ENCODE results near the gene GAS2. TPM values are rescaled to one million over a fixed set of nuclear protein-coding genes. Genes with fewer than 3 reads are reported as not detected.
A peak's percentile ranks its signal among the peaks of the same experiment; 100 is the strongest.

Gene GAS2
- total RNA-seq, 1 donor from 2014 or later: 9.7 TPM

- peak; percentile 25 for DNase-seq
- intact Hi-C loops (cut with DNase I): no loop called here
- peak; percentile 25 for ATAC-seq (ENCODE audit: poor library complexity)
Observed at GRCh38 chr11:22711071-22711770, 44.8 kb downstream of the GAS2 start.

DNA sequence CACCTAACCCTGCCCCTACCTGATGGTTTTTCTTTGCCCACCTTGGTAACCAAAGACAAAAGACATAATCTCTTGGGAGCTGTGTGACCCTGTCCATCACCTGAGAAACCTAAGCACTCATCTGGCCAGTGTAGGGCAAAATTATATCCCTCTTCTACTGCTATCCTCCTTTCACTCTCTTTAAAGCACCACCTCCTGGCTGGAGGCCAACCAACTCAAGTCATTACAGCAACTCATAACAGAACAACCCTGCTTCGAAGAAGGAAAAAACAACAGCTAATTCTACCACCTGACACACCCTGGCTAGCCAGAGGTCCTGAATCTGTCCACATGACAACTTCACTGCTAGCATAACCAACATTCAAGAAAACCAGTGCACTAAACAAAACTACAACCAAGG, 45.5 kb downstream of the GAS2 start:
- ATAC-seq (ENCODE audit: poor library complexity) (no peak), DNase-seq (peak; percentile 36)
- intact Hi-C loops (cut with DNase I): no loop called here

DNA sequence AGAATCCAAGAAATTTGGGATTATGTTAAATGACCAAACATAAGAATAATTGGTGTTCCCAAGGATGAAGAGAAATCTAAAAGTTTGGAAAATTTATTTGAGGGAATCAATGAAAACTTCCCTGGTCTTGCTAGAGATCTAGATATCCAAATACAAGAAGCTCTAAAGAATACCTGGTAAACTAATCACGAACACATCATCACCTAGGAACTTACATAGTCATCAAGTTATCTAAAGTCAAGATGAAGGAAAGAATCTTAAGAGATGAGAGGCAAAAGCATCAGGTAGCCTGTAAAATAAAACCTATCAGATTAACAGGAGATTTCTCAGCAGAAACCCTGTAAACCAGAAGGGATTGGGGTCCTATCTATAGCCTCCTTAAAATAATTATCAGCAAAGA, 46.9 kb downstream of the GAS2 start:
- intact Hi-C loops (cut with DNase I): no loop called here
- no peak for ATAC-seq (ENCODE audit: poor library complexity)
- no peak for DNase-seq

DNA sequence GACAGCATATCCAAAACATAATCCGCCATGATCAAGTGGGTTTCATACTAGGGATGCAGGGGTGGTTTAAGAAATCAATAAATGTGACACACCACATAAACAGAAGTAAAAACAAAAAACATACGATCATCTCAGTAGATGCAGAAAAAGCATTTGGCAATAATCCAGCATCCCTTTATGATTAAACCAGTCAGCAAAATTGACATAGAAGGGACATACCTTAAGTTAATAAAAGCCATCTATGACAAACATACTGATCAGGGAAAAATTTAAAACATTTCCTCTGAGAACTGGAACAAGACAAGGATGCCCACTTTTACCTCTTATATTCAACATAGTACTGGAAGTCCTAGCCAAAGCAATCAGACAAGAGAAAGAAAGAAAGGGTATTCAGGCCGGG, 49.6 kb downstream of the GAS2 start:
- no peak for DNase-seq
- intact Hi-C loops (cut with DNase I): no loop called here
- ATAC-seq (ENCODE audit: poor library complexity): no peak

- intact Hi-C loops (cut with DNase I): no loop called here
- DNase-seq: no peak
- ATAC-seq (ENCODE audit: poor library complexity): no peak
Observed at GRCh38 chr11:22720457-22720856, 54.0 kb downstream of the GAS2 start.

DNA sequence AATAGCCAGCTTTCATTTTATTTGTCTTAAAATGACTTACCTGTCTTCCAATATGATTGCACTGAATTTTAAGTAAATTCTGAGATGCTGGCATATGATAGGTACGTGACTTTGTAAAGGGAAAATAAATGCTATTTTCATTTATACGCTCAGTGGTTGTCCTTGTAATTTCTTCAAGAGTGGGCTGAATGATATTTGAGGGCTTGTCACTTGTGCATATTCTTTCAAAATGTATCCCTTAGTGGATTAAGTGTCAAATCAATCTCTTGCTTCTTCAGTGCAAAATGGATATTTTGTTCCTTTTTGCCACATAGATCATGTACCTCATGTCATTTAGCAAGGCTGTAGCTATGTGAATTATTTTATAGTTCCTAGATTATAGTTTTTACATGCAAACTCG, 56.9 kb downstream of the GAS2 start:
- ATAC-seq (ENCODE audit: poor library complexity) (no peak), DNase-seq (no peak)
- intact Hi-C loops (cut with DNase I): no loop called here

GRCh38 chr11:22725079-22725478, 58.7 kb downstream of the GAS2 start:
- DNase-seq: no peak
- intact Hi-C loops (cut with DNase I): no loop called here

GRCh38 chr11:22728600-22729389, 62.4 kb downstream of the GAS2 start:
- ATAC-seq (ENCODE audit: poor library complexity) (no peak), DNase-seq (no peak)
- intact Hi-C loops (cut with DNase I): no loop called here

More at GRCh38 chr11:22725079-22725478, 58.7 kb downstream of the GAS2 start:
- ATAC-seq (ENCODE audit: poor library complexity): peak; percentile 89

GRCh38 chr11:22730319-22730718, 63.9 kb downstream of the GAS2 start:
- no peak for DNase-seq
- intact Hi-C loops (cut with DNase I): no loop called here
- peak; percentile 49 for ATAC-seq (ENCODE audit: poor library complexity)

GRCh38 chr11:22732588-22732987, 66.2 kb downstream of the GAS2 start:
- intact Hi-C loops (cut with DNase I): no loop called here
- ATAC-seq (ENCODE audit: poor library complexity) (no peak), DNase-seq (no peak)

- no peak for DNase-seq
- intact Hi-C loops (cut with DNase I): no loop called here
- ATAC-seq (ENCODE audit: poor library complexity): peak; percentile 45
Observed at GRCh38 chr11:22733475-22734248, 67.3 kb downstream of the GAS2 start.

DNA sequence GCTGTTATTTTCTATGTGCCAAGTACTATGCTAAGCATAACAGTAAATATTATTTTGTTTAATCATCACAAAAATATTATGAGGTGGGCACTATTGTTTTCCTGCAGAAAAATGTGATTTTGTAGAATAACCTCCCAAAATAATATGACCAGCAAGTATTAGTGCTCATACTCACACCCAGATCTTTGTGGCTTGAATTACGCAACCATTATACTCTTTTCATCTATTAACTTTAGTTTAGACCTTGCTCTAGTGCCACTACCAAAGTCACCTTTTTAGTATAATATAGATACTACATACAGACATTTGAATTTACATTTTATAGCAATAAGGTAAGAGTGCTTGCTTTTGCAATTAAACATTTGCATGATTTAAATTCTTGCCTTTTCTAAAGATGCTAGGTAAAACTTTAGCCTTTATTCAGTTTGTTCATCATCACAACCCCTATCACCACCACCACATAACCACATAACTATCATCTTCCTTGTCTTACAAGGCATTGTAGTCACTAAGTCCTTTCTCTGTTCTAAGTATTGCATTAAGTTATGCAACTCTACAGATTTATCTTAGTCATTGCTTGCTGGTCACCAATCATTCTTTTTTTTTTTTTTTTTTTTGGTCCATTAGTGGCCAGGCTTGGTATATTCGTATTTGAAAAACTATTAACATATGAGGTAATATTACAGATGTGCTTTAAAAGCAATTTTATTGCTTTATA, 68.4 kb downstream of the GAS2 start:
- intact Hi-C loops (cut with DNase I): no loop called here
- ATAC-seq (ENCODE audit: poor library complexity) (no peak), DNase-seq (no peak)

GRCh38 chr11:22742157-22742613, 75.8 kb downstream of the GAS2 start:
- intact Hi-C loops (cut with DNase I): no loop called here

GRCh38 chr11:22749536-22749935, 83.1 kb downstream of the GAS2 start:
- intact Hi-C loops (cut with DNase I): no loop called here
- DNase-seq (no peak), ATAC-seq (ENCODE audit: poor library complexity) (no peak)

More at GRCh38 chr11:22742157-22742613, 75.8 kb downstream of the GAS2 start:
- DNase-seq: no peak
- no peak for ATAC-seq (ENCODE audit: poor library complexity)

DNA sequence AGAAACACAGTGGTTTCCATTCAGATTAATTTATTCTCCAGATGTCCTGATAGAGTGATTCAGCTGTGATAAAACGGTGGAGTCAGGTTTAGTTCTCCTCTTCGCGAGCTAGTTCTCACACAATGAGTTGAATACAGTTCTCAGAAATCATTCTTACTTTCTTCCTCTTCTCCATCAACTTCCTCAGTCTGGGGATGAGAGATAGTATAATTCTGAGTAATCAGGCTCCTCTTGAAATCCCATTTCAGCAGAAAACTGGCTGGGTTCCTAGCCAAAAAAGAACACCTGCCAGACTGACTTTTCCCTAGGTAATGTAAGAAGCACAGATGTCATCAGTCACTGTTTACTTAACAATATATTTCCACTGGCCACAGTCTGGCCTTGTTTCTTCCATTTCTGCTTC, 86.5 kb downstream of the GAS2 start:
- intact Hi-C loops (cut with DNase I): no loop called here
- no peak for ATAC-seq (ENCODE audit: poor library complexity)
- DNase-seq: no peak

DNA sequence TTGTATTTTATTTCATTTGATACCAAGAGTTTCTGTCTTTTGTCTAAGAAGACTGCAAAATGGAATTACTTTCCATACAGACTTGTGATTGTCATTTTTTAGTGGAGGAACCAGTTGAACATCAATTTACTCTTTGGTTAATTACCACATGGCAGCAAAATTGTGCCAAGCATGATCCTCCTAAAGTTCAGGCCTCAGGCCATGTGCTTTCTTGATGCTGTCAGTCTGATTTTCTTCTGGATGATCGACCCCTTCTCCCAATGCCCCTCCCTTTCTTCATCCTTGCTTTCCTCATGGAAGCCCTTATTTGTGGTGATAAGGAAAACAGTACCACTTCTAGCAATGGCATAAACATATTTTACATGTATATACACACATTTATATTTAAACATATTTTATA, 87.0 kb downstream of the GAS2 start:
- DNase-seq (no peak), ATAC-seq (ENCODE audit: poor library complexity) (no peak)
- intact Hi-C loops (cut with DNase I): no loop called here

GRCh38 chr11:22761066-22761465, 94.7 kb downstream of the GAS2 start:
- intact Hi-C loops (cut with DNase I): no loop called here
- DNase-seq: no peak
- ATAC-seq (ENCODE audit: poor library complexity): no peak

- ATAC-seq (ENCODE audit: poor library complexity) (no peak), DNase-seq (no peak)
- intact Hi-C loops (cut with DNase I): no loop called here
Observed at GRCh38 chr11:22763166-22763565, 96.8 kb downstream of the GAS2 start.

DNA sequence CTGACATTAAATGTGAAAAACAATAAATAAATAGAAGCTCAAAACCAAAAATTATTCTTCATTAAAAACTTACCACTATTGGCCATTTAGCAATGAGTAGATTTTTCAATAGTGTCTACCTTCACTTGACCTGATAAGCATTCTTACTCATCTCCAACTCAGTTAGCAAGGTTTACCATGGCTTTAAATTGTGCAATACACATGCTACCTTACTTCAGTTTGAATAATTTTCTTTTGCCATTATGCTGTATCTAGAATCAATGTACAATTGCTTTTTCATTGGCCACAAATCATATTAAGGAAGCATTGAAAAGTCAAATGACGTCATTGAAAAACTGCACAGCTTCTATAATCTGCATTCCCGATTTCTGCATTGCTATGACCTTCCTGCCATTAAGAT, 98.3 kb downstream of the GAS2 start:
- no peak for ATAC-seq (ENCODE audit: poor library complexity)
- intact Hi-C loops (cut with DNase I): no loop called here
- no peak for DNase-seq

All from Right ventricle myocardium superior (tissue), 1 donor.